ENCODE results near the gene TOE1. TPM values are rescaled to one million over a fixed set of nuclear protein-coding genes. Genes with fewer than 3 reads are reported as not detected.

TOE1 gene
- total and polyA plus RNA-seq, 9 of the 15 experiments (the other 6 are each of a cell fraction or from before 2014, with no cell fraction given) = 32.1 to 85.7 (median 38.0) TPM

GRCh38 chr1:45339789-45340558 is at the start of gene TOE1, which contains the start of gene MUTYH (continued):
- TF ChIP-seq ZNF592 (IDR thresholded peaks at IDR 0.05) = peak; percentile 53; the same call in 1 of the 2 replicates
- no peak for TF ChIP-seq ZBTB5 (IDR thresholded peaks at IDR 0.05)
- no peak for TF ChIP-seq PHB2 (IDR thresholded peaks at IDR 0.05; ENCODE audit: low read depth)
- peak; percentile 77; the same call in 1 of the 2 replicates for TF ChIP-seq MTA1 (IDR thresholded peaks at IDR 0.05; ENCODE audit: borderline replicate concordance)
- no peak for TF ChIP-seq SMARCC2 (IDR thresholded peaks at IDR 0.05; ENCODE audit: low read depth)
- no peak for TF ChIP-seq MXI1 (IDR thresholded peaks at IDR 0.05; ENCODE audit: low read depth, low read length)
- 0 out of 2 replicates have a peak, but pooled peaks have one; percentile 4 for TF ChIP-seq RHOXF2B (CRISPR knock-in tag; conservative IDR thresholded peaks at IDR 0.05)
- TF ChIP-seq TCF7L2 (IDR thresholded peaks at IDR 0.05; ENCODE audit: low read depth, low read length) = no peak
- peak; percentile 48; the same call in 1 of the 2 replicates for TF ChIP-seq ATF1 (CRISPR knock-in tag; IDR thresholded peaks at IDR 0.05)
- TF ChIP-seq ATF1 (tag; IDR thresholded peaks at IDR 0.05) = peak; percentile 91
- TF ChIP-seq CBX1 (IDR thresholded peaks at IDR 0.05; ENCODE audit: low read depth) = no peak
- no peak for TF ChIP-seq ETV6 (IDR thresholded peaks at IDR 0.05; ENCODE audit: borderline replicate concordance in 1 of 2, low read depth in 2 of 2, low read length in 1 of 2)
- TF ChIP-seq ETV6 (CRISPR knock-in tag; IDR thresholded peaks at IDR 0.05; ENCODE audit: borderline replicate concordance) = peak; percentile 71; the same call in 1 of the 2 replicates
- TF ChIP-seq ZNF146 (CRISPR knock-in tag; IDR thresholded peaks at IDR 0.05; ENCODE audit: unreplicated experiment) = no peak
- peak; percentile 77 for TF ChIP-seq ZKSCAN1 (IDR thresholded peaks at IDR 0.05; ENCODE audit: low read depth, low read length)
- no peak for TF ChIP-seq SETDB1 (IDR thresholded peaks at IDR 0.05; ENCODE audit: low read length)
- peak; percentile 12; the same call in 1 of the 2 replicates for TF ChIP-seq NCOR1 (IDR thresholded peaks at IDR 0.05)
- TF ChIP-seq ZNF24 (IDR thresholded peaks at IDR 0.05) = no peak; the same call in 1 of the 2 replicates
- TF ChIP-seq TSC22D4 (tag; IDR thresholded peaks at IDR 0.05) = no peak
- peak; percentile 82 for TF ChIP-seq TAF9B (IDR thresholded peaks at IDR 0.05; ENCODE audit: partially characterized antibody)
- TF ChIP-seq HEY1 (CRISPR knock-in tag; IDR thresholded peaks at IDR 0.05; ENCODE audit: borderline replicate concordance) = no peak
- no peak for TF ChIP-seq ZNF41 (CRISPR knock-in tag; conservative IDR thresholded peaks at IDR 0.05)

Data from K562 (cell line).